ENCODE data around the gene AHRR.

Gene AHRR

GRCh38 chr5:320524-321229 is 837 bp upstream of the AHRR start:
- DNase-seq (ENCODE audit: low spot score) = no peak

- no peak for DNase-seq (ENCODE audit: low spot score)
Measured at GRCh38 chr5:321726-322251, 275 bp downstream of the AHRR start.

- no peak for DNase-seq (ENCODE audit: low spot score)
Measured at GRCh38 chr5:322281-322941, 897 bp downstream of the AHRR start.

- DNase-seq (ENCODE audit: low spot score) = no peak
Measured at GRCh38 chr5:322942-323879, 1.7 kb downstream of the AHRR start.

GRCh38 chr5:324736-325612 is 3.5 kb downstream of the AHRR start:
- DNase-seq (ENCODE audit: low spot score) = no peak

- no peak for DNase-seq (ENCODE audit: low spot score)
Measured at GRCh38 chr5:326109-326508, 4.6 kb downstream of the AHRR start.

- no peak for DNase-seq (ENCODE audit: low spot score)
Measured at GRCh38 chr5:329121-329735, 7.7 kb downstream of the AHRR start.

- no peak for DNase-seq (ENCODE audit: low spot score)
Measured at GRCh38 chr5:329768-330167, 8.3 kb downstream of the AHRR start.

- DNase-seq (ENCODE audit: low spot score) = no peak
Measured at GRCh38 chr5:332843-333242, 11.3 kb downstream of the AHRR start.

- no peak for DNase-seq (ENCODE audit: low spot score)
Measured at GRCh38 chr5:333945-334344, 12.4 kb downstream of the AHRR start.

- DNase-seq (ENCODE audit: low spot score) = no peak
Measured at GRCh38 chr5:334903-335739, 13.6 kb downstream of the AHRR start.

GRCh38 chr5:335740-336038 is 14.2 kb downstream of the AHRR start:
- DNase-seq (ENCODE audit: low spot score) = no peak

GRCh38 chr5:337563-338130 is 16.1 kb downstream of the AHRR start:
- DNase-seq (ENCODE audit: low spot score) = no peak

- DNase-seq (ENCODE audit: low spot score) = no peak
Measured at GRCh38 chr5:342501-343460, 21.3 kb downstream of the AHRR start.

- DNase-seq (ENCODE audit: low spot score) = no peak
Measured at GRCh38 chr5:343461-344401, 22.2 kb downstream of the AHRR start.

- no peak for DNase-seq (ENCODE audit: low spot score)
Measured at GRCh38 chr5:344668-345067, 23.2 kb downstream of the AHRR start.

GRCh38 chr5:345404-346195 is 24.1 kb downstream of the AHRR start:
- no peak for DNase-seq (ENCODE audit: low spot score)

Data from putamen (tissue), 1 donor.